ENCODE data around the gene NUB1.
A peak's percentile ranks its signal among the peaks of the same experiment; 100 is the strongest.

The NUB1 gene

GRCh38 chr7:151384776-151385625, 43.4 kb downstream of the NUB1 start:
- Mint-ChIP-seq H3K27ac (peak overlapping the region; percentile 42), H3K9me3 (peaks cover 3% of the 10 kb centered on the region), H3K4me1 (peaks cover 21% of the 10 kb centered on the region), H3K36me3 (ENCODE audit: low read depth) (peaks cover 38% of the 10 kb centered on the region), H3K4me3 (no peak overlapping the region), H3K27me3 (ENCODE audit: low read depth, poor library complexity) (peaks cover 42% of the 10 kb centered on the region)
- TF ChIP-seq, protein P1, sequence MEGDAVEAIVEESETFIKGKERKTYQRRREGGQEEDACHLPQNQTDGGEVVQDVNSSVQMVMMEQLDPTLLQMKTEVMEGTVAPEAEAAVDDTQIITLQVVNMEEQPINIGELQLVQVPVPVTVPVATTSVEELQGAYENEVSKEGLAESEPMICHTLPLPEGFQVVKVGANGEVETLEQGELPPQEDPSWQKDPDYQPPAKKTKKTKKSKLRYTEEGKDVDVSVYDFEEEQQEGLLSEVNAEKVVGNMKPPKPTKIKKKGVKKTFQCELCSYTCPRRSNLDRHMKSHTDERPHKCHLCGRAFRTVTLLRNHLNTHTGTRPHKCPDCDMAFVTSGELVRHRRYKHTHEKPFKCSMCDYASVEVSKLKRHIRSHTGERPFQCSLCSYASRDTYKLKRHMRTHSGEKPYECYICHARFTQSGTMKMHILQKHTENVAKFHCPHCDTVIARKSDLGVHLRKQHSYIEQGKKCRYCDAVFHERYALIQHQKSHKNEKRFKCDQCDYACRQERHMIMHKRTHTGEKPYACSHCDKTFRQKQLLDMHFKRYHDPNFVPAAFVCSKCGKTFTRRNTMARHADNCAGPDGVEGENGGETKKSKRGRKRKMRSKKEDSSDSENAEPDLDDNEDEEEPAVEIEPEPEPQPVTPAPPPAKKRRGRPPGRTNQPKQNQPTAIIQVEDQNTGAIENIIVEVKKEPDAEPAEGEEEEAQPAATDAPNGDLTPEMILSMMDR (IDR thresholded peaks at IDR 0.05), result no peak
- no peak for DNase-seq

- no peak overlapping the region for H3K4me3 Mint-ChIP-seq
- TF ChIP-seq, protein P1 (IDR thresholded peaks at IDR 0.05), result no peak
- H3K27me3 Mint-ChIP-seq (ENCODE audit: low read depth, poor library complexity), result peaks cover 40% of the 10 kb centered on the region
- H3K9me3 Mint-ChIP-seq, result peaks cover 3% of the 10 kb centered on the region
- H3K4me1 Mint-ChIP-seq, result peaks cover 28% of the 10 kb centered on the region
- peaks cover 44% of the 10 kb centered on the region for H3K36me3 Mint-ChIP-seq (ENCODE audit: low read depth)
- DNase-seq, result no peak
- H3K27ac Mint-ChIP-seq, result peak overlapping the region; percentile 42
Measured at GRCh38 chr7:151385626-151386300, 44.2 kb downstream of the NUB1 start.

GRCh38 chr7:151386301-151387160, 44.9 kb downstream of the NUB1 start:
- H3K4me1 Mint-ChIP-seq, result peaks cover 35% of the 10 kb centered on the region

GRCh38 chr7:151387161-151388006, 45.8 kb downstream of the NUB1 start:
- Mint-ChIP-seq H3K4me1 (peaks cover 31% of the 10 kb centered on the region), H3K4me3 (no peak overlapping the region), H3K27me3 (ENCODE audit: low read depth, poor library complexity) (peaks cover 31% of the 10 kb centered on the region), H3K27ac (no peak overlapping the region), H3K9me3 (peaks cover 3% of the 10 kb centered on the region), H3K36me3 (ENCODE audit: low read depth) (peaks cover 51% of the 10 kb centered on the region)
- no peak for DNase-seq
- TF ChIP-seq, protein P1 (IDR thresholded peaks at IDR 0.05), result no peak

More at GRCh38 chr7:151386301-151387160, 44.9 kb downstream of the NUB1 start:
- TF ChIP-seq, protein P1 (IDR thresholded peaks at IDR 0.05), result no peak
- Mint-ChIP-seq H3K27ac (no peak overlapping the region), H3K4me3 (no peak overlapping the region), H3K36me3 (ENCODE audit: low read depth) (peaks cover 51% of the 10 kb centered on the region), H3K9me3 (peaks cover 3% of the 10 kb centered on the region), H3K27me3 (ENCODE audit: low read depth, poor library complexity) (peaks cover 37% of the 10 kb centered on the region)
- no peak for DNase-seq

DNA sequence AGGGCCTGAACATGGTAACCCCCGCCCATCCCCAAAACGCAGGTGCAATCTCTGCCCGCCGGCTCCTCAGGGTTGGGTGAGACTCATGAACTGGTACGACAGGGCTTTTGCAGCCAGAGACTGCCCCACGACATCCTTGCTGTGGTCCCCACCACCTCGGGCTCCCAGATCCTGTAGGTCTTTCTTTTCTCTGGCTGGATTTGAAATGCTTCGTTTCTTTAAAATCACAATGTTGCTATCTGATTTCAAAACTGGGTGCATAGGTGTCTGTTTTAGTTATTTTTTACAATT, 46.3 kb downstream of the NUB1 start:
- Mint-ChIP-seq H3K27me3 (ENCODE audit: low read depth, poor library complexity) (peaks cover 25% of the 10 kb centered on the region), H3K9me3 (peaks cover 3% of the 10 kb centered on the region), H3K36me3 (ENCODE audit: low read depth) (peaks cover 51% of the 10 kb centered on the region), H3K27ac (no peak overlapping the region), H3K4me3 (no peak overlapping the region), H3K4me1 (peaks cover 32% of the 10 kb centered on the region)
- no peak for DNase-seq
- TF ChIP-seq, protein P1 (IDR thresholded peaks at IDR 0.05), result no peak
